HG02763 (cell line): ENCODE data around the gene RPUSD1.

Source experiments
- ATAC-seq: cut with Tn5 transposase; IDR thresholded peaks from one replicate; pipeline ENCODE4 v1.9.1; 2021; ENCODE audit warnings: mild to moderate bottlenecking, moderate library complexity; ENCODE audit not compliant: unreplicated experiment

The RPUSD1 gene

DNA sequence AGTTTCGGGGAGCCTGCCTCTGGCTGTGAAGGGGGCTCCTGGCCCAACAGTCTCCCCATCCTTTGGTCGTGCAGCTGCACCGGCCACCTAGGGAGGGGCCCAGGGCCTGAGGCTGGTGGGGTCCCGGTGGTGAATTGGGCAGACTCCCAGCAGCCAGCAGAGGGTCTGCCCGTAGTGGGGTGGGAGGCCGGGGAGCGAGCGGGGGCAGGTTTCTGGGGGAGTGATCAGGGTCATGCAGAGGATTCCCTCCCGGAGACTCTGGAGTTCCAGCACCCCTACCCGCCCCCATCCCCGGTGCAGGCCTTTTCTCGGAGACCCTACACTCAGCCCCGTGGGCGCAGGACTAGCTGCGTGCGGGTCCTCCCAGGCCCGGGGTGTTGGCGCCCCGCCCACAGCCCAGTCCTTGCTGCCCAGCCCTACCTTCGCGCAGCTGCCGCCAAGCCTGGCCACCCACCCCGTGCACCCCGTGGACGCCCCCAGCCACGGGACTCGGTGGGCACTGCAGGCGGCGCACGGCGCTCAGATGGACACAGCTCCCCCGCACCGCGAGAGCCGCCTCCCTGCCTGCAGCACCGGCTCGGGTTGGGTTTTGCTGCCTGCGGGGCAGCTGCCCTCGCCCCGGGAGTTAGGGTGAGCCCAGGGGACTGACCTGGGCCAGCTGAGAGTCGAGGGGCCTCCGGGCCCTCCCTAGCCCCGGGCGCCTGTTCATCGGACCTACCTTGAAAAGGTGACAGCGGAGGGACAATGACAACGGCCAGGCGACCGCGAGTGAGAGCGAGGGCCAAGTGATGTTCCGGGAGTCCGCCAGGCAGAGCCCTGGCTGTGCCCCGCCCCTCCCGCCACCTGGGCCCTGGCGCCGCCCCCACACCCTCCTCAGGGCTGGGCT is 12.0 kb upstream of the RPUSD1 start, which contains the start of gene GNG13:
GNG13 (minus strand) TSS at position 787 of the 886 bp plus-strand sequence. CDS start 1,657 bp downstream, outside the sequence.
- no peak for ATAC-seq

DNA sequence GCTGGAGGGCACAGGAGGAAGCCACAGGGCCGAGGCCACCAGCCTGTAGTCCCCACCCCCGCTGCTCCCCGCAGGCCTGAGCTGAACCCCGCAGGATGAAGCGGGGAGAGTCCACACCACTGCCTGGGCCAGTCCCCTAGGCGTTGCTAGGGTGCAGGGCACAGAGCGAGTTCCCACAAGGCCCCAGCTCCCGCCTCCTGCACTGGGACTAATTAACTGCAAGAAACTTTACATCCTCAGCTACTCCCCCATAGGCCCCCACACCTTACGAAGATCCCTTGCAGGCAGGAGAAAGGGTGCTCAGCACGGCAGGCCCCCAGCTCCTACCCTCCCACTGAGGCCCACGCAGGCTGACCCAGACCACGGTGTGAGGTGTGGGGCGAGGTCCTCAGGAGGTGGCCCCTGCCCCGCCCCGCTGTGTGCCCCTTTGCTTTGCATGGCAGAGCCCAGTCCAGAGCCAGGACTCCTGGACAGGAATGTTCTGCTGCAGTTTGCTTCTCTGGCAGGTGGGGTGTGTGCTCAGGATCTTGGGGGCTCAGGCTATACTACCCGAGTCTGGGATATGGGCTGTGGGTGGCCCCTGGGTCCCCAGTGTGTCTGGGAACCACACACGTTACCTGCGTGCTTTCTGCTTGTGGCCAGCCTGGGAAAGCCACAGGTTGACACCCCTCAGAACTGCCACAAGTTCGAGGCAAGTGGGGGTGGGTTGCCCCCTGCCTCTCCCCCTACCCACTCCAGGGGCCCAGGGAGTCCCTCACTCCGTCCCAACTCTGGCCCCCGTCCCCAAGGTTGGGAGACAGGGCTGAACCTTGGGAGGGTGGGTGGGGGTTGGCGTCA is 11.1 kb upstream of the RPUSD1 start:
- no peak for ATAC-seq

DNA sequence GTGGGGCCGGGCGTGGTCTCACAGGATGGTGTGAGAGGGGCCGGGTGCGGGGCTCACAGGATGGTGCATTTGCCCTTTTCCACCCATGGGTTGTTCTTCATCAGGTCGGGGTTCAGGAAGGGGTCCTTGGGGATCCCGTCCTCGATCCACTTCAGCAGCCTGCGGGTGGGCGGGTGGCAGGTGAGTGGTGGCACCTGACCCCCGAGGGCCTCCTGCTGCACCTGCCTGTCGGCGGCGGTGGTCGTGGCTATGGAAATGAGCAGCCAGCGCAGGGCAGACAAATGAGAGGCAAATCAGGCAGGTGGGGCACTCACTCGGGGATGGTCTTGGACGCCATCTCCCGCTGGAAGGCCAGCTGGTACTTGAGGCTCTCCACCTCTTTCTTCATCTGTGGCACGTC is 10.5 kb upstream of the RPUSD1 start:
- ATAC-seq: no peak

DNA sequence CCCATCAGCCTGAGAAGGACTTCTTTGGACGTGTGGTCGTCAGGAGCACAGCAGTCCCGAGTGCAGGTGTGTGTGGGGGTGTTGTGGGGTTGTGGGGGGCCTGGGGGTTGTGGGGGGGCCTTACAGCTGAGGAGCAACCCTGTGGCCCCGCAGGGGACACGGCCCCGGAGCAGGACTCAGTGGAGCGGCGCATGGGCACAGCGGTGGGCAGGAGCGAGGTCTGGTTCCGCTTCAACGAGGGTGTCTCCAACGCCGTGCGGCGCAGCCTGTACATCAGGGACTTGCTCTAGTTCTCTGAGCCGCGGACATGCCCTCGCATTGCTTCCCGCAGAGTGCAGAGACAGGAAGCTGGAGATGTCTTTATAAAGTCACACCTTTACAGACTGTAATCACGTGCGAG is 9.5 kb upstream of the RPUSD1 start:
- no peak for ATAC-seq

DNA sequence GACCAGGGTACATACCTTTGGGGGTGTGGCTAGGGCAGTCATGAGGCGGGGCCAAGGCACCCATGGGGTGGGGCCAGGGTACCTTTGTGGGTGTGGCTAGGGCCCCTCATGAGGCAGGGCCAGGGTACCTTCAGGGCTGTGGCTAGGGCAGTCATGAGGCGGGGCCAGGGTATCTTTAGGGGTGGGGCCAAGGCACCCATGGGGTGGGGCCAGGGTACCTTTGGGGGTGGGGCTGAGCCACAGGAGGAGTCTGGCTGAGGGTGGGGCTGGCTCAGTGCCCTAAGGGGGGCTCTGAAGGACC is 8.9 kb upstream of the RPUSD1 start:
- ATAC-seq: no peak

DNA sequence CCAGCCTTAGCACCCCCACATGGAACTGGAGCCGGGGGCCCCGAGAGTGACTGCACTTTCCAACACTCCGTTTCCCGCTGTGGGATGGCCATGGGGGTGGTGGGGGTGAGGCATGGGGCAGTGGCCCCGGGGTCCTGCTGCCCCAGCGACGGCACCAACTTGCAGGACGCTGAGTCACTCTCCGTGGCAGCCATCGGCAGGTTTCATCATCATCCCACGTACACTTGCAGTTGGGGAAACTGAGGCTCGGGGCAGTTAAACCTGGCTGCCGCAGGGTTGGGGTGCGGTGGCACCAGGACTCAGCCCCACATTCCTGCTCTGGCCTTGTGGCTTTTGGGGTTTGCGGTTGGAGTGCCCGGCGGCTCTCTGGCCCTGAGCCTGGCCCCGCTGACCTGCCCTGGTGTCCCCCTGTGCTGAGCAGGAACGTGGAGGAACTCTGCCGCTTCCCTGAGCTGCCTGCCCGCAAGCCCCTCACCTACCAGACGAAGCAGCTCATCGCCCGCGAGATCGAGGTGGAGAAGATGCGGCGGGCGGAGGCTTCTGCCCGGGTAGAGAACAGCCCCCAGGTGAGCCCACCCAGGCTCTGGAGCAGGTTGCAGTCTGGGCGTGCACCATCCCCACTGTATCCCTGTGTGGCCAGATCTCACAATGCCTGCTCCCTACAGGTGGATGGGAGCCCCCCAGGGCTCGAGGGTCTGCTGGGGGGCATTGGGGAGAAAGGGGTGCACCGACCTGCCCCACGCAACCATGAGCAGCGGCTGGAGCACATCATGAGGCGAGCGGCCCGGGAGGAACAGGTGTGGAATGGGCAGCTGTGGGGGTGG is 8.3 kb upstream of the RPUSD1 start:
- no peak for ATAC-seq

DNA sequence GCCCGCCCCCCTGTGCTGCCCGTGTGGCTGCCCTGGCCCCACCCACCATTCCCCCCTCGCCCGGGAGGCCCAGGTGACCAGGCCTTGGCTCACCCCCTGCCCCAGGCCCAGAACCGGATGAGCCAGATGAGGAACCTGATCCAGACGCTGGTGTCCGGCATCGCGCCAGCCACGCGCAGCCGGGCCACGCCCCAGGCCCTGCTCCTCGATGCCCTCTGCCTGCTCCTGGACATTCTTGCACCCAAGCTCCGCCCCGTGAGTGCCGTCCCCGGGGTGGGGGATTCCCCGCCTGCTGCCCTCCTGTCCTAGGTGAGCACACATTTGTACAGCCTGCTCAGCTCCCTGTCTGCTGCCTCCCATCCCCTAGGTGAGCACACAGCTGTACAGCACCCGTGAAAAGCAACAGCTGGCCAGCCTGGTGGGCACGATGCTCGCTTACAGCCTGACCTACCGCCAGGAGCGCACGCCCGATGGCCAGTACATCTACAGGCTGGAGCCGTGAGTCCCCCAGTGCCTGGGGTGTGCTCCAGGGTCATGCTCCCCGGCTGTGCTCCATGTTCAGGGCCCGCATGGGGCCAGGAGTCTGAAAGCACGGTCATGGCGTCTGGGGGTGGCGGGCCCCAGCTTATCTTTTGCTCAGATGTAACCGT is 7.5 kb upstream of the RPUSD1 start:
- ATAC-seq: no peak

DNA sequence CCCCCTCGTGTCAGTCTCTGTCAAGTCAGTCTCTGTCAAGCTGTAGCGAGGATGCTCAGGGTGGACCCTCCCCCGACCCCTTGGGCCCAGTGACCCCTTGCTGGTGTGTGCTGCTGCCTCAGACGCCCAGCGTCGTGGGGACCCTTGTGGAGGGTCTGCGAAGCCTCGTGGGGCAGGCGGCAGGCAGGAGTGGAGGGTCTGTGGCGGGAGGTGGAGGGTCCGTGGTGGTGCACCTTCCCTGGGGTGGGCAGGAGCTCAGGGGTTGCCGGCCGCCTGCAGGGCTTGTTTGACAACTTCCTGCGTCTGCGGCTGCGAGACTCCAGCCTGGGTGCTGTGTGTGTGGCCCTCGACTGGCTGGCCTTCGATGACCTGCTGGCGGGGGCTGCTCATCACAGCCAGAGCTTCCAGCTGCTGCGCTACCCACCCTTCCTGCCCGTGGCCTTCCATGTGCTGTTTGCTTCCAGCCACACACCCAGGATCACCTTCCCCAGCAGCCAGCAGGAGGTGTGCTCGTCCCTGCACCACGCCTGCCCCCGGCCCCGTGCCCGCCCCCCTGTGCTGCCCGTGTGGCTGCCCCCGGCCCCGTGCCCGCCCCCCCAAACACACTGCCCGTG is 6.8 kb upstream of the RPUSD1 start:
- no peak for ATAC-seq

DNA sequence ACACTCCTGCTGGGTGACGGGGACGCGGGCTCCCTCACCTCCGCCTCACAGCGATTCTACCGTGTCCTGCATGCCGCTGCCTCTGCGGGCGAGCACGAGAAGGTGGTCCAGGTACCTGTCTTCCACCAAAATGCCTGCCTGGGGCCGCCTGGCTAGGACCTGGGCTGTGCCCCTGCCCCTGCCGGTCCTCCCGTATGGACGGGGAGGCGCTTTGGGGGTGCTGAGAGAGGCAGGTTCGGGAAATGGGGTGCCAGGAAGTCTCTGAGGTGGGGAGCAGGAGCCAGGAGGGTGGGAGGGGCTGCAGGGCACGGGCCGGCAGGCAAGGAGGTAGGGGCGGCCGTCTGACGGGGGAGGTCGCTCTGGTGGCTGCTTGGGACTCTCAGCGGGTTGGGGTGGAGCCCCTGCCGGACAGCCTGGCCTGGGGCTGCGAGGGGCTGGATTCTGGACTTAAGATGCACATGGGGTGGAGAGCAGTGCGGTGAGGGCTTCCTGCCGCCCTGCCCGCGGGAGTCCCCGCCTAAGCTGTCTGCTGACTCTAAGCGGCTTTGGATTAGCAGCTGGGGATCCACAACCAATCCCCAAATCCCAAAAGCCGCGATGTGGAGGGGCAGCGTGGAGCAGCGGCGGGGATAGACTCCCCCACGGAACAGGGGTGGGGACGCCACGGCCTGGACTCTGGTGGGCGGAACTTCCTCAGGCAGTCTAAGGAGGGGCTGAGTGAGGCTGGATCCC is 6.1 kb upstream of the RPUSD1 start:
- ATAC-seq: no peak

DNA sequence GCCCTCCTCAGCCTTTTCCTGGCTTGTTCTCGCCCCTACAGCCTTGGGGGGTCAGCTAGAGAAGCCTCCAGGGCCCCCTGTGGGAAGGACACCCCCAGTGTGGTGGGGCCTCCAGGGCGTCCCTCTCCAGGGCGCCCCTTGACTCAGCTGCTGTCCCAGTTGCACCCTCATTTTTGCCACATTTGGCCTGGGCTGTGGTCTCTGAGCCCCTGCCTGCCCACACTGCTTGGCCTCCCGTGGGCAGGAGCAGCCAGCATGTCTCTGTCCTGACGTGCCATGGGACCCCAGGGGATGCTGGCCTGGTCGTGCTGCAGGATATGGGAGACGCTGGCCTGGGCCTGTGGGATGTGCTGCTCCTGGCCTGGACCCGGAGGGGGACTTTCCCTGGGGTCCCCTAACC is 5.2 kb upstream of the RPUSD1 start:
- no peak for ATAC-seq

DNA sequence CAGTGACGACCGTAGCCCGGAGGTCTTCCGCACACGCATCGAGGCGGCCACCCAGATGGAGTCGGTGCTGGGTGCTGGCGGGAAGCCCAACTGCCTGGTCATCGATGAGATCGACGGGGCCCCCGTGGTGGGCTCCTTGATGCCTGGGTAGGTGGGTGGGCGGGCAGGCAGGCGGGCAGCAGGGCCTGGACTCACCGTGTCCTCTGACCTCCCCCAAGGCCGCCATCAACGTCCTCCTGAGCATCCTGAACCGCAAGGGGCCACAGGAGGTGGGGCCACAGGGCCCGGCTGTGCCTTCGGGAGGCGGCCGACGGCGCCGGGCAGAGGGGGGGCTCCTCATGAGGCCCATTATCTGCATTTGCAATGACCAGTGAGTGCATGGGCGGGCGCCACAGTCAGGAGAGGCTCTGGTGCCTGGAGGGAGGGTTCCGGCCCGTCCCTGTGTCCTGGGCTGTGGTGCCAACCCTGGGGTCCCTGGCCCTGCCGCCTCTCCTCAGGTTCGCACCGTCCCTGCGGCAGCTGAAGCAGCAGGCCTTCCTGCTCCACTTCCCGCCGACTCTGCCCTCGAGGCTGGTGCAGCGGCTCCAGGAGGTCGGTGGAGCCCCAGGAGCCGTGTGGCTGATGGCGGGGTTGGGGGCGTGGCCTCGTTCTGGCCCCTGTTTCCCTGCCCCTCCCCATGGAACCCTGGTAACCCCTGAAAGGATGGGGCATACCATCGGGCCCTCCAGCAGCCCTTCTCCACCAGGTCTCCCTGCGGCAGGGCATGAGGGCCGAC is 4.2 kb upstream of the RPUSD1 start:
- ATAC-seq: no peak

DNA sequence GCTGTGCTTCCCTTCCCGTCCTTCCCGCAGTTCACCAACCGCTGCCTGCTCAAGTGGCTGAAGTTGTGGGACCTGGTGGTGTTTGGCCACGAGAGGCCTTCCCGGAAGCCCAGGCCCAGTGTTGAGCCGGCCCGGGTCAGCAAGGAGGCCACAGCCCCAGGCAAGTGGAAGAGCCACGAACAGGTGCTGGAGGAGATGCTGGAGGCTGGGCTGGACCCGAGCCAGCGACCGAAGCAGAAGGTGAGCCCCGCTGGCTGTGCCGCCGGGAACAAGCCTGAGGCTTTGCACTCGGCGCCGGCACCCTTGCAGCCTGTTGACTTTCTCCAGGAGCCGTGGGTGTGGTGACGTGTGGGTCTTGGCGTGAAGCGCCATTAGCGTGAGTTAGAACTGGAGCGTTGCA is 3.0 kb upstream of the RPUSD1 start:
- no peak for ATAC-seq

DNA sequence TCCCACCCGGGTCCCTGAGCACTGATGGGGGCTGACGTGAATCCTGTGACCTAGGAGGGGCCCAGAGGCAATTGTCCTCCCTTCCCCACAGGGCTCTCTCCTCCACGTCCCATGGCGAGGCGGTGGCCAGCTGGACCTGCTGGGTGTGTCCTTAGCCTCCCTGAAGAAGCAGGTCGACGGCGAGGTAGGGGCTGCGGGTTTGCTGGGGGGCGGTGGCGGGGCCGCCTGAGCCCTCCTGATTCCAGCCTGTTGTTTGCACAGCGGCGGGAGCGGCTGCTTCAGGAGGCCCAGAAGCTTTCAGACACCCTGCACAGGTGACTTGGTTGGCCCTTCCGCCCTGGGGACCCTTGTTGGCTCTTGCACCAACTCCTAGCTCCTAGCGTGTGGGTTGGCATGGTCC is 1.9 kb upstream of the RPUSD1 start:
- ATAC-seq: no peak

DNA sequence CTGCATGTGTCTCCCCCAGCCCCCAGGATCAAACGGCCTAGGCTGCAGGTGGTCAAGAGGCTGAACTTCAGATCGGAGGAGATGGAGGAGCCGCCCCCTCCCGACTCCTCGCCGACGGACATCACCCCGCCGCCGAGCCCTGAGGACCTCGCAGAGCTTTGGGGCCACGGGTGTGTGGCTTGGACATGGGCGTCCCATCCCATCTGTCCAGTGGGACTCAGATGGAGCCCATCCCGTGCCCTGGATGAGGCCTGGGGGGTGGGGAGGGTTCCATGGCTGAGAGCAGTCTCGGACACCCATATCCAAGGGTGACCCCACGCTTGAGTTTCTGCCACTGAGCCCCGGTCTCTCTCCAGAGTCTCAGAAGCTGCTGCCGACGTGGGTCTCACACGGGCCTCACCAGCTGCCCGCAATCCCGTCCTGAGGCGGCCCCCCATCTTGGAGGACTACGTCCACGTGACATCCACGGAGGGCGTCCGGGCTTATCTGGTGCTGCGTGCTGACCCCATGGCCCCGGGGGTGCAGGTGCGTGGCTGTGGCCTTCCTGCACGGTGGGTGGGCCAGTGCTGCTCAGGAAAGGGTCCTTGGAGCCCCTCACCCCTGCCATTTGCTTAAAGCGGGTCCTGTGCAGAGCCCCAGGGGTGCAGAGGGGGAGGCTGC is 1.1 kb upstream of the RPUSD1 start:
- ATAC-seq: no peak

DNA sequence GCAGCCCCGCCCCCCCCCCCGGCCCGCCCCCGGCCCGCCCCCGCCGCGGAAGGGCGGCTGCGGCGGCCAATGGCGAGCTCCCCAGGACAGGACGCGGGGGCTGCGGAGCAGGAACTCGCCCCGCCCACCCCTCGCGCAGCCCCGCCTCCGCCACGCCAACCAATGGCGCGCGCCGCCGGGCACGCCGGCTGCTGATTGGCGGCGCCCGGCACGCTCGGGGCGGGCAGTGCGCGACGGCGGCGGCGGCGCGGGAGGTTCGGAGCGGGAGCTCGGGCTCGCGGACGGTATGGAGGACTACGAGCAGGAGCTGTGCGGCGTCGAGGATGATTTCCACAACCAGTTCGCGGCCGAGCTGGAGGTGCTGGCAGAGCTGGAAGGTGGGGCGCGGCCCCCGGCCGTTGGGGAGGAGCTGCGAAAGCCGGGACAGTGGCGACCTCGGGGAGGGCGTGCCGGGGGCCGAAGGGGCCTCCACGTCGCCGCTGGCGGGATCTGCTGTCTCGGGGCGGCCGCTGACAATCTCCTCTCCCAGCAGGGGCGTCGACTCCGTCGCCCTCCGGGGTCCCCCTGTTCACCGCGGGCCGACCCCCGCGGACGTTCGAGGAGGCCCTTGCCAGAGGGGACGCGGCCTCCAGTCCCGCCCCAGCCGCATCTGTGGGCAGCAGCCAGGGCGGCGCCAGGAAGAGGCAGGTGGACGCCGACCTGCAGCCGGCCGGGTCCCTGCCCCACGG is 382 bp upstream of the RPUSD1 start, which contains the start of gene CHTF18:
CHTF18 (plus strand) TSS at position 222 of the 728 bp plus-strand sequence; CDS start at position 287, 65 bp downstream.
- peak; percentile 83 for ATAC-seq

DNA sequence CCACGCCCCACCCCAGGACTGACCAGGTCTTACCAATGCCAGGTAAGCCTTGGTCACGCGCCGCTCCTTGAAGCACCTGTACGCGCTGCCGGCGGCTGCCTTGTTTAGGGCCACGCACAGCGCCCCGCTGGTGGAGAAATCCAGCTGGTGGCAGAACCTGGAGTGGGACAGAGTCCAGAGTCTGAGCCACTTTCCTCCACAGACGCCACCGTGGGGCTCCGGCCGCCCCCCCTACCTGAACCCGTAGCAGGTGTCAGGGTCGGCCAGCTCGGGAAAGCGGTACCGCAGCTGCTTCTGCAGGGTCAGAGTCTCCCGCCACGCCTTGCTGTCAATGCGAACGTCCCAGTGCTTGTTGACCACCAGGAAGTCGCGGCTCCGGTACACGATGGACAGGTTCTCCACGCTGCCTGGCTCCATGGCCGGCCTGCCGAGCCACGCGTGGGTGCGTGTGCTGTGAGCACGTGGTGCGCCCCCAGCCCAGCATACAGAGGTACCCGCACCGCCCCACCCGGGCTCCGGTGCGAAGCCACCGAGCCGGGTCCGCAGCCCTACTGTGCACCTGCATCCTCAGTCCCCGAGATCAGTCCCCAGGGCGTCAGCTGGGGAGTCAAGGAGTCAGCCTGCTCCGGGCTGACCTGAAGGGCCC is 737 bp downstream of the RPUSD1 start:
- no peak for ATAC-seq
